AG10803 (cell line): ENCODE measurements around the gene CAD.

Experiments used
- DNase-seq: peaks from one replicate; pipeline ENCODE4 v3.0.0; 2010; ENCODE audit warnings: low read depth
- H3K4me3 ChIP-seq: 2 replicates; pipeline ENCODE4 v1.5.1; 2011; ENCODE audit warnings: mild to moderate bottlenecking, low read length, control low read depth
- TF ChIP-seq, protein P1 (sequence below): conservative IDR thresholded peaks from 2 replicates; pipeline ENCODE4 v1.5.1; 2011; ENCODE audit warnings: mild to moderate bottlenecking, low read length, control low read depth, inconsistent platforms

CAD gene

DNA sequence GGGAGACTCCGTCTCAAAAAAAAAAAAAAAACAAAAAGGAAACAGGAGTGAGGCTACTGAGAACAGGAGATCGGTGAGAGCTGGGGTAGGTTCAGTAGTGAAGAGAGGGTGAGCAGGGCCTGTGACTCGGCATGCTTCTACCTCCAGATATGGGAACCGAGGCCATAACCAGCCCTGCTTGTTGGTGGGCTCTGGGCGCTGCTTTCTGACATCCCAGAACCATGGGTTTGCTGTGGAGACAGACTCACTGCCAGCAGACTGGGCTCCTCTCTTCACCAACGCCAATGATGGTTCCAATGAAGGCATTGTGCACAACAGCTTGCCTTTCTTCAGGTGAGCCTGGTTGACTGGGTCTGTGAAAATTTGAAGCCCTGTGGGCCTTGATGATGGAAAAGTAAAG lies 6.2 kb downstream of the CAD start:
- DNase-seq = no peak
- TF ChIP-seq, protein P1, sequence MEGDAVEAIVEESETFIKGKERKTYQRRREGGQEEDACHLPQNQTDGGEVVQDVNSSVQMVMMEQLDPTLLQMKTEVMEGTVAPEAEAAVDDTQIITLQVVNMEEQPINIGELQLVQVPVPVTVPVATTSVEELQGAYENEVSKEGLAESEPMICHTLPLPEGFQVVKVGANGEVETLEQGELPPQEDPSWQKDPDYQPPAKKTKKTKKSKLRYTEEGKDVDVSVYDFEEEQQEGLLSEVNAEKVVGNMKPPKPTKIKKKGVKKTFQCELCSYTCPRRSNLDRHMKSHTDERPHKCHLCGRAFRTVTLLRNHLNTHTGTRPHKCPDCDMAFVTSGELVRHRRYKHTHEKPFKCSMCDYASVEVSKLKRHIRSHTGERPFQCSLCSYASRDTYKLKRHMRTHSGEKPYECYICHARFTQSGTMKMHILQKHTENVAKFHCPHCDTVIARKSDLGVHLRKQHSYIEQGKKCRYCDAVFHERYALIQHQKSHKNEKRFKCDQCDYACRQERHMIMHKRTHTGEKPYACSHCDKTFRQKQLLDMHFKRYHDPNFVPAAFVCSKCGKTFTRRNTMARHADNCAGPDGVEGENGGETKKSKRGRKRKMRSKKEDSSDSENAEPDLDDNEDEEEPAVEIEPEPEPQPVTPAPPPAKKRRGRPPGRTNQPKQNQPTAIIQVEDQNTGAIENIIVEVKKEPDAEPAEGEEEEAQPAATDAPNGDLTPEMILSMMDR = no peak
- H3K4me3 ChIP-seq = no peak overlapping the region

GRCh38 chr2:27225526-27225925 lies 8.4 kb downstream of the CAD start:
- no peak for DNase-seq
- H3K4me3 ChIP-seq = no peak overlapping the region
- TF ChIP-seq, protein P1 = no peak

- H3K4me3 ChIP-seq = no peak overlapping the region
- DNase-seq = no peak
- TF ChIP-seq, protein P1 = no peak
Observed at GRCh38 chr2:27227501-27227900, 10.3 kb downstream of the CAD start.

DNA sequence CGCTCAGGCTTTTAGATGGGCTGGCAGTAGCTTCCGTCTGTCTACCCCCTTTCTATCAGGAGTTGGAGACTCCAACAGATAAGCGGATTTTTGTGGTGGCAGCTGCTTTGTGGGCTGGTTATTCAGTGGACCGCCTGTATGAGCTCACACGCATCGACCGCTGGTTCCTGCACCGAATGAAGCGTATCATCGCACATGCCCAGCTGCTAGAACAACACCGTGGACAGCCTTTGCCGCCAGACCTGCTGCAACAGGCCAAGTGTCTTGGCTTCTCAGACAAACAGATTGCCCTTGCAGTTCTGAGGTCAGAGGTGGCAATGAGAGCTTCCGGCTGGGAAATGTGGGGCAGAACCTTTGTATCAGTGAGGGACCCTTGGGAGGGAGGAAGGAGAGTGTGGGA lies 14.8 kb downstream of the CAD start:
- no peak overlapping the region for H3K4me3 ChIP-seq
- DNase-seq = no peak
- TF ChIP-seq, protein P1 = no peak

DNA sequence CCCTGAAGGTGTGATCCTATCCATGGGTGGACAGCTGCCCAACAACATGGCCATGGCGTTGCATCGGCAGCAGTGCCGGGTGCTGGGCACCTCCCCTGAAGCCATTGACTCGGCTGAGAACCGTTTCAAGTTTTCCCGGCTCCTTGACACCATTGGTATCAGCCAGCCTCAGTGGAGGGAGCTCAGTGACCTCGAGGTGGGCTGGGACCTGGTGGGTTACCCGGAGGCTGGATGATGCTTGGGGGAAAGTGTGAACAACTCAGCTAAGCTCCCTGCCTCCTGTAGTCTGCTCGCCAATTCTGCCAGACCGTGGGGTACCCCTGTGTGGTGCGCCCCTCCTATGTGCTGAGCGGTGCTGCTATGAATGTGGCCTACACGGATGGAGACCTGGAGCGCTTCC lies 16.2 kb downstream of the CAD start:
- DNase-seq = no peak

DNA sequence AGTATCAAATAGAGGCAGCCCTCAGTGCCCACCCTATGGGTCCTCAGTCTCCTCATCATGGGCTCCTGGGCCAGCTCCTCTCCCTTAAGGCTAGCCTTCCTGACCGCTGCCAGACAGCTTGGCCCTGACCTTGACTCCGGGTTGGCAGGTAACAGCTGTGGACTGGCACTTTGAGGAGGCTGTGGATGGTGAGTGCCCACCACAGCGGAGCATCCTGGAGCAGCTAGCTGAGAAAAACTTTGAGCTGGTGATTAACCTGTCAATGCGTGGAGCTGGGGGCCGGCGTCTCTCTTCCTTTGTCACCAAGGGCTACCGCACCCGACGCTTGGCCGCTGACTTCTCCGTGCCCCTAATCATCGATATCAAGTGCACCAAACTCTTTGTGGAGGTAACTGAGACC lies 19.0 kb downstream of the CAD start:
- no peak overlapping the region for H3K4me3 ChIP-seq
- DNase-seq = no peak
- TF ChIP-seq, protein P1 = no peak

More for the DNA sequence above, 16.2 kb downstream of the CAD start:
- TF ChIP-seq, protein P1 = no peak
- H3K4me3 ChIP-seq = no peak overlapping the region

- DNase-seq = no peak
- no peak overlapping the region for H3K4me3 ChIP-seq
- TF ChIP-seq, protein P1 = no peak
Observed at GRCh38 chr2:27236626-27237025, 19.5 kb downstream of the CAD start.
